ENCODE measurements around the gene DAD1. TPM values are rescaled to one million over a fixed set of nuclear protein-coding genes. Genes with fewer than 3 reads are reported as not detected.

Gene DAD1
- total RNA-seq, 1 donor from 2014 or later, result 122 TPM

- Mint-ChIP-seq H3K4me3 (ENCODE audit: unreplicated experiment) (peak overlapping the region; percentile 39), H3K27me3 (ENCODE audit: unreplicated experiment) (peaks cover 8% of the 10 kb centered on the region), H3K4me1 (ENCODE audit: low read depth, unreplicated experiment) (peaks cover 2% of the 10 kb centered on the region), H3K27ac (ENCODE audit: unreplicated experiment) (peak overlapping the region; percentile 45), H3K36me3 (ENCODE audit: unreplicated experiment) (no peaks in the 10 kb centered on the region), H3K9me3 (ENCODE audit: unreplicated experiment) (peaks cover 6% of the 10 kb centered on the region)
- no peak for DNase-seq
- no peak for TF ChIP-seq CTCF (IDR thresholded peaks at IDR 0.05; ENCODE audit: partially characterized antibody, unreplicated experiment)
These were observed 1.8 kb downstream of the DAD1 start for GRCh38 chr14:22587247-22587646.

- no peak for TF ChIP-seq CTCF (IDR thresholded peaks at IDR 0.05; ENCODE audit: partially characterized antibody, unreplicated experiment)
- Mint-ChIP-seq H3K9me3 (ENCODE audit: unreplicated experiment) (peaks cover 2% of the 10 kb centered on the region), H3K36me3 (ENCODE audit: unreplicated experiment) (no peaks in the 10 kb centered on the region), H3K27ac (ENCODE audit: unreplicated experiment) (no peak overlapping the region), H3K27me3 (ENCODE audit: unreplicated experiment) (peaks cover under 1% of the 10 kb centered on the region), H3K4me1 (ENCODE audit: low read depth, unreplicated experiment) (peaks cover 5% of the 10 kb centered on the region), H3K4me3 (ENCODE audit: unreplicated experiment) (no peak overlapping the region)
- no peak for DNase-seq
These were observed 5.0 kb downstream of the DAD1 start for GRCh38 chr14:22583994-22584393.

- Mint-ChIP-seq H3K9me3 (ENCODE audit: unreplicated experiment) (no peaks in the 10 kb centered on the region), H3K36me3 (ENCODE audit: unreplicated experiment) (no peaks in the 10 kb centered on the region), H3K4me1 (ENCODE audit: low read depth, unreplicated experiment) (peaks cover 2% of the 10 kb centered on the region), H3K27ac (ENCODE audit: unreplicated experiment) (no peak overlapping the region), H3K4me3 (ENCODE audit: unreplicated experiment) (no peak overlapping the region), H3K27me3 (ENCODE audit: unreplicated experiment) (no peaks in the 10 kb centered on the region)
- no peak for TF ChIP-seq CTCF (IDR thresholded peaks at IDR 0.05; ENCODE audit: partially characterized antibody, unreplicated experiment)
- DNase-seq, result no peak
These were observed 8.4 kb downstream of the DAD1 start for GRCh38 chr14:22580625-22581024.

GRCh38 chr14:22579881-22580280, 9.1 kb downstream of the DAD1 start:
- Mint-ChIP-seq H3K36me3 (ENCODE audit: unreplicated experiment) (no peaks in the 10 kb centered on the region), H3K27me3 (ENCODE audit: unreplicated experiment) (no peaks in the 10 kb centered on the region), H3K27ac (ENCODE audit: unreplicated experiment) (peak overlapping the region; percentile 11), H3K9me3 (ENCODE audit: unreplicated experiment) (no peaks in the 10 kb centered on the region), H3K4me1 (ENCODE audit: low read depth, unreplicated experiment) (peaks cover 2% of the 10 kb centered on the region), H3K4me3 (ENCODE audit: unreplicated experiment) (no peak overlapping the region)
- no peak for DNase-seq
- TF ChIP-seq CTCF (IDR thresholded peaks at IDR 0.05; ENCODE audit: partially characterized antibody, unreplicated experiment), result no peak

- no peak for DNase-seq
- TF ChIP-seq CTCF (IDR thresholded peaks at IDR 0.05; ENCODE audit: partially characterized antibody, unreplicated experiment), result no peak
- no peaks in the 10 kb centered on the region for H3K36me3 Mint-ChIP-seq (ENCODE audit: unreplicated experiment)
- H3K4me3 Mint-ChIP-seq (ENCODE audit: unreplicated experiment), result no peak overlapping the region
- no peaks in the 10 kb centered on the region for H3K9me3 Mint-ChIP-seq (ENCODE audit: unreplicated experiment)
- peaks cover 2% of the 10 kb centered on the region for H3K4me1 Mint-ChIP-seq (ENCODE audit: low read depth, unreplicated experiment)
- no peak overlapping the region for H3K27ac Mint-ChIP-seq (ENCODE audit: unreplicated experiment)
- H3K27me3 Mint-ChIP-seq (ENCODE audit: unreplicated experiment), result no peaks in the 10 kb centered on the region
These were observed 9.8 kb downstream of the DAD1 start for GRCh38 chr14:22579236-22579635.

Data from glutamatergic neuron (in vitro differentiated cells).